ENCODE measurements around the gene ALCAM. TPM values are rescaled to one million over a fixed set of nuclear protein-coding genes. Genes with fewer than 3 reads are reported as not detected.

The ALCAM gene
- total and polyA plus RNA-seq, 2 of the 8 experiments (the other 6 are each of a cell fraction or from before 2014, with no cell fraction given), result 10.8 to 33.0 TPM

DNA sequence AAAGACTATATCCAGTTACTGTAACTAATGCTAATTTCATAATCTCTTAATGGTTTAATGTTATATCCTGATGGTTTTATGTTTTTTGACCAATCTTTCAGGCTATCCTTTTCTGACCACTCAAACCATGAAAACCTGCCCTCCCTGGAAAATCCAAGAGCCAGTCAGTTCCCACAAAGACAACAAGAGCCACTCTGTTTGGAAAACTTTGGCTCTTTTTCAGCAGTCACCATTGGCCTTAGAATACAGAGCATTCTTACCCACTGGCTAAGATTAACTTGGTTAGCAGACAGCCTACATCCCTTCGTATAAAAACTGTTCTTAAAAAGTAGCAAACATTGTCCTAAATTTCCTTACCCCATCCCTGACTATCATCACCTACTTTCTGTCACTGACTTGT, 32.9 kb downstream of the ALCAM start:
- peaks cover 4 to 5% of the 10 kb centered on the region in 2 experiments; a peak in 2 of 4 replicates for H3K9me3 ChIP-seq (ENCODE audit: insufficient read depth in 2 of 2, low read depth in 1 of 2, low read length in 1 of 2)
- CTCF ChIA-PET (ENCODE audit: partially characterized antibody), result interaction anchor here (1.2 kb wide), 1 partner anchor 31 kb away, joined by 3 read pairs; no protein-coding TSS in a partner anchor
- no peak overlapping the region for H2AFZ ChIP-seq (ENCODE audit: low read length)

More for the DNA sequence above, 32.9 kb downstream of the ALCAM start:
- Histone ChIP-seq H3K23ac (ENCODE audit: insufficient read length) (no peak overlapping the region), H3K4me1 (replicated peaks in 1 of 4; ENCODE audit: control insufficient read depth in 3 of 4, insufficient read depth in 4 of 4, low read length in 3 of 4) (peaks cover 0 to 2% (median 0%) of the 10 kb centered on the region in 4 experiments; a peak in 2 of 7 replicates), H2AK5ac (ENCODE audit: low read depth, low read length) (no peak overlapping the region), H3K56ac (replicated peaks; ENCODE audit: insufficient read length, low read depth, low read length) (no peak overlapping the region), H3K4me2 (ENCODE audit: insufficient read depth in 1 of 2, low read depth in 2 of 2, low read length in 2 of 2) (no peak overlapping the region), H3K79me1 (ENCODE audit: low read depth, low read length) (no peaks in the 10 kb centered on the region), H4K8ac (ENCODE audit: extremely low read depth, insufficient read depth, low read length) (no peak overlapping the region), H3K36me3 (ENCODE audit: control insufficient read depth in 2 of 4, insufficient read depth in 4 of 4, low read length in 3 of 4) (peaks cover 0 to 7% (median 4%) of the 10 kb centered on the region in 4 experiments; a peak in 2 of 8 replicates), H2BK15ac (ENCODE audit: low read length) (no peak overlapping the region), H3K23me2 (ENCODE audit: low read depth, low read length) (no peaks in the 10 kb centered on the region), H3K4me3 (ENCODE audit: extremely low read depth in 1 of 4, insufficient read depth in 2 of 4, low read depth in 3 of 4, low read length in 4 of 4) (no peak overlapping the region), H3K14ac (ENCODE audit: insufficient read length) (no peak overlapping the region), H2BK20ac (ENCODE audit: low read length) (no peak overlapping the region), H4K20me1 (replicated peaks in 1 of 2; ENCODE audit: control insufficient read depth in 1 of 2, insufficient read depth in 2 of 2, low read length in 2 of 2) (no peaks in the 10 kb centered on the region), H4K5ac (ENCODE audit: insufficient read length, low read depth, low read length) (no peak overlapping the region), H3K18ac (ENCODE audit: extremely low read depth, low read length) (no peak overlapping the region), H2BK5ac (ENCODE audit: low read depth, low read length) (no peak overlapping the region), H3K9ac (replicated peaks in 1 of 4; ENCODE audit: extremely low read depth in 1 of 4, low read depth in 3 of 4, low read length in 3 of 4) (no peak overlapping the region), H4K91ac (replicated peaks; ENCODE audit: insufficient read length, low read length) (no peak overlapping the region), H2BK120ac (replicated peaks; ENCODE audit: low read depth, low read length) (no peak overlapping the region), H3K4ac (replicated peaks; ENCODE audit: insufficient read length, low read depth, low read length) (no peak overlapping the region), H3K27me3 (replicated peaks in 1 of 4; ENCODE audit: control insufficient read depth in 3 of 4, extremely low read depth in 1 of 4, insufficient read depth in 3 of 4, low read length in 3 of 4) (no peaks in the 10 kb centered on the region), H2BK12ac (ENCODE audit: low read depth, low read length) (no peak overlapping the region), H3K27ac (ENCODE audit: low read depth, low read length) (no peak overlapping the region), H3K79me2 (ENCODE audit: control insufficient read depth in 1 of 2, insufficient read depth in 2 of 2, low read length in 2 of 2) (peaks cover 0 to 43% of the 10 kb centered on the region in 2 experiments; a peak in 3 of 4 replicates)
- TF ChIP-seq RAD21 (IDR thresholded peaks at IDR 0.05 in 1 of 2, conservative IDR thresholded peaks at IDR 0.05 in 1 of 2; ENCODE audit: low read depth in 2 of 2, low read length in 2 of 2) (no peak), RXRA (IDR thresholded peaks at IDR 0.05; ENCODE audit: insufficient read depth, low read depth, low read length) (no peak), TBP (IDR thresholded peaks at IDR 0.05; ENCODE audit: low read depth, low read length) (no peak), GABPA (IDR thresholded peaks at IDR 0.05; ENCODE audit: borderline replicate concordance, insufficient read depth, low read length) (no peak), GTF2F1 (IDR thresholded peaks at IDR 0.05; ENCODE audit: borderline replicate concordance, low read depth, low read length) (no peak), CBX8 (IDR thresholded peaks at IDR 0.05; ENCODE audit: borderline replicate concordance, low read depth, low read length) (no peak), TCF12 (IDR thresholded peaks at IDR 0.05; ENCODE audit: low read depth, low read length) (no peak), SRF (IDR thresholded peaks at IDR 0.05; ENCODE audit: low read depth, low read length) (no peak), EP300 (IDR thresholded peaks at IDR 0.05; ENCODE audit: borderline replicate concordance in 1 of 2, low read depth in 2 of 2, low read length in 2 of 2) (no peak), KDM1A (IDR thresholded peaks at IDR 0.05; ENCODE audit: borderline replicate concordance, low read length) (no peak), SIX5 (IDR thresholded peaks at IDR 0.05; ENCODE audit: low read depth, low read length) (no peak)
- FAIRE-seq, result no peak
- 78% methylated on average over 1 of the region's 1 CpG; no CpG with 5 or more reads in 1 of the 2 experiments for WGBS, 2 experiments (ENCODE audit: extremely low coverage in 1 of 2, insufficient coverage in 1 of 2, insufficient read length in 1 of 2, insufficient replicate concordance in 2 of 2, low coverage in 1 of 2, low lambda C conversion rate in 2 of 2, missing lambda C conversion rate in 1 of 2)
- POLR2A ChIA-PET (ENCODE audit: partially characterized antibody), result no interaction called here
- no peak for DNase-seq (ENCODE audit: low read depth in 1 of 2, low spot score in 2 of 2)

All from H1 (cell line).